IMR-90 (cell line): ENCODE results near the gene PPP6R3. TPM values are rescaled to one million over a fixed set of nuclear protein-coding genes. Genes with fewer than 3 reads are reported as not detected.

Experiments
- ATAC-seq: fragments of 200-7000 bp; cut with Tn5 transposase; 2 replicates; pipeline ENCODE4 v1.9.1; 2020; ENCODE audit warnings: low read depth, mild to moderate bottlenecking, moderate library complexity
- BruUV-seq: library from RNA; stranded (reverse); fragments of 400-500 nt; replicated peaks from 2 replicates; lab custom pipeline; 2021; lab: Mats Ljungman, UMichigan
- CTCF ChIA-PET: fragments of 300-600 bp; formaldehyde crosslinking; extraction: SDS; loops from one replicate; lab custom pipeline; 2021; ENCODE audit warnings: antibody characterized with exemption; lab: Yijun Ruan, JAX
- POLR2A ChIA-PET: fragments of 300-600 bp; sonication (Branson Sonifier 250); formaldehyde crosslinking; loops from one replicate; lab custom pipeline; 2022; ENCODE audit warnings: antibody characterized with exemption; ENCODE audit not compliant: unreplicated experiment; lab: Charles Lee
- DNase-seq: peaks from one replicate; pipeline ENCODE4 v3.0.0; 2013
- H2AFZ ChIP-seq: replicated peaks from 2 replicates; pipeline ENCODE3; 2013; ENCODE audit warnings: low read length, mild to moderate bottlenecking; ENCODE audit not compliant: poor library complexity
- H2AK5ac ChIP-seq: 2 replicates; pipeline ENCODE4 v1.6.1; 2013; ENCODE audit warnings: low read depth, low read length, inconsistent platforms
- H2AK9ac ChIP-seq: replicated peaks from 2 replicates; pipeline ENCODE3; 2013; ENCODE audit warnings: mild to moderate bottlenecking, low read depth, low read length, moderate library complexity; ENCODE audit not compliant: poor library complexity
- H2BK120ac ChIP-seq: 2 replicates; pipeline ENCODE4 v1.6.1; 2013; ENCODE audit warnings: low read depth, low read length, inconsistent platforms
- H2BK15ac ChIP-seq: 3 replicates; pipeline ENCODE4 v1.6.1; 2013; ENCODE audit warnings: low read depth, low read length, inconsistent platforms
- H2BK20ac ChIP-seq: 2 replicates; pipeline ENCODE4 v1.6.1; 2013; ENCODE audit warnings: low read depth, mild to moderate bottlenecking, inconsistent platforms, low read length, moderate library complexity
- H2BK5ac ChIP-seq: 2 replicates; pipeline ENCODE4 v1.6.1; 2013; ENCODE audit warnings: mild to moderate bottlenecking, low read depth, low read length, inconsistent platforms; ENCODE audit not compliant: poor library complexity, severe bottlenecking
- H3K14ac ChIP-seq: replicated peaks from 2 replicates; pipeline ENCODE4 v1.6.1; 2013; ENCODE audit warnings: low read depth, low read length, inconsistent platforms
- H3K18ac ChIP-seq: 2 replicates; pipeline ENCODE4 v1.6.1; 2013; ENCODE audit warnings: low read depth, low read length, control low read depth
- H3K23ac ChIP-seq: 2 replicates; pipeline ENCODE4 v1.6.1; 2013; ENCODE audit warnings: low read depth, low read length, inconsistent platforms
- H3K27ac ChIP-seq: 2 replicates; pipeline ENCODE4 v1.5.1; 2013; ENCODE audit warnings: mild to moderate bottlenecking, control low read depth, low read length; ENCODE audit not compliant: insufficient read depth
- H3K27me3 ChIP-seq: 2 replicates; pipeline ENCODE4 v1.6.1; 2013; ENCODE audit warnings: low read length; ENCODE audit not compliant: control insufficient read depth, insufficient read depth
- H3K36me3 ChIP-seq: 2 replicates; pipeline ENCODE4 v1.6.1; 2013; ENCODE audit warnings: low read length, mixed read lengths; ENCODE audit not compliant: control insufficient read depth, insufficient read depth
- H3K4ac ChIP-seq: 2 replicates; pipeline ENCODE4 v1.6.1; 2013; ENCODE audit warnings: low read depth, low read length, inconsistent platforms
- H3K4me1 ChIP-seq: 2 replicates; pipeline ENCODE4 v1.6.1; 2013; ENCODE audit warnings: low read length, mixed read lengths; ENCODE audit not compliant: control insufficient read depth, insufficient read depth
- H3K4me2 ChIP-seq: 2 replicates; pipeline ENCODE4 v1.6.1; 2013; ENCODE audit warnings: low read depth, mild to moderate bottlenecking, control low read depth, low read length, moderate library complexity
- H3K4me3 ChIP-seq: 2 replicates; pipeline ENCODE4 v1.5.1; 2013; ENCODE audit warnings: low read depth, mild to moderate bottlenecking, control low read depth, low read length, moderate library complexity; ENCODE audit not compliant: insufficient read depth
- H3K56ac ChIP-seq: 2 replicates; pipeline ENCODE4 v1.6.1; 2013; ENCODE audit warnings: low read length, inconsistent platforms; ENCODE audit not compliant: insufficient read depth; ENCODE audit errors: extremely low read depth
- H3K79me1 ChIP-seq, 2 experiments: 2 replicates each; pipeline ENCODE4 v1.6.1; 2013; ENCODE audit warnings: low read length in 2 of 2, inconsistent platforms in 1 of 2, low read depth in 1 of 2
- H3K9ac ChIP-seq: 2 replicates; pipeline ENCODE4 v1.6.1; 2013; ENCODE audit warnings: low read depth, low read length, control low read depth
- H3K9me1 ChIP-seq: 2 replicates; pipeline ENCODE4 v1.6.1; 2013; ENCODE audit warnings: low read length, inconsistent platforms; ENCODE audit not compliant: insufficient read depth
- H3K9me3 ChIP-seq: 2 replicates; pipeline ENCODE4 v1.6.1; 2013; ENCODE audit warnings: low read length; ENCODE audit not compliant: control insufficient read depth, insufficient read depth
- H4K20me1 ChIP-seq: 2 replicates; pipeline ENCODE4 v1.6.1; 2013; ENCODE audit warnings: low read length, inconsistent platforms; ENCODE audit not compliant: insufficient read depth
- H4K5ac ChIP-seq: 2 replicates; pipeline ENCODE4 v1.6.1; 2013; ENCODE audit warnings: mild to moderate bottlenecking, low read depth, low read length, control low read depth
- H4K8ac ChIP-seq, 2 experiments: 2 replicates each; pipeline ENCODE4 v1.6.1; 2013; ENCODE audit warnings: low read depth in 2 of 2, low read length in 2 of 2, control low read depth in 1 of 2, inconsistent platforms in 1 of 2
- H4K91ac ChIP-seq: 2 replicates; pipeline ENCODE4 v1.6.1; 2013; ENCODE audit warnings: low read depth, low read length, inconsistent platforms; ENCODE audit not compliant: insufficient read depth
- FOS ChIP-seq: fragments of 150-350 bp; IDR thresholded peaks from 2 replicates; pipeline ENCODE4 v1.6.1; 2016; ENCODE audit warnings: low read depth, low read length
- MAFK ChIP-seq: IDR thresholded peaks from 2 replicates; pipeline ENCODE4 v1.6.1; 2012; ENCODE audit warnings: low read depth, low read length, improper control_type of control experiment
- WGBS, 2 experiments: methylation state at CpG; one replicate each; pipeline versions ENCODE4 v1.1.5 to v1.1.7; 2013; ENCODE audit warnings: missing lambda C conversion rate in 2 of 2; ENCODE audit not compliant: insufficient read length in 1 of 2; ENCODE audit errors: extremely low coverage in 2 of 2; 5-methylcytosine and 5-hydroxymethylcytosine counted together
- dilution Hi-C: fragments of 300-500 bp; cut with HindIII; formaldehyde crosslinking; loops from one replicate; pipeline ENCODE4 v1.14.3; 2018; ENCODE audit warnings: low sequenced_read_pairs; ENCODE audit not compliant: unreplicated experiment
- in situ Hi-C: fragments of 300-500 bp; cut with MboI; formaldehyde crosslinking; loops from 3 replicates; pipeline ENCODE4 v1.14.3; 2019; ENCODE audit warnings: low sequenced_read_pairs, inconsistent platforms, mixed read lengths
- intact Hi-C: fragments of 100-400 bp; cut with micrococcal nuclease; formaldehyde crosslinking; loops from 2 replicates; pipeline ENCODE4 v1.10.0; 2022
- polyA plus RNA-seq, 3 experiments: library from polyadenylated mRNA; depleted of rRNA; stranded (reverse); fragments of >200 nt; gene quantifications; 2 replicates each; pipeline ENCODE4 v1.2.3, GENCODE V29; 2012; ENCODE audit warnings: low replicate concordance in 1 of 3
- total RNA-seq: library from RNA; depleted of rRNA; stranded (reverse); fragments of >200 nt; gene quantifications from 2 replicates; pipeline ENCODE4 v1.2.3, GENCODE V29; 2012

PPP6R3 gene
- total and polyA plus RNA-seq, 2 of the 4 experiments (the other 2 are of a cell fraction), result 29.0 to 123 TPM

- in situ Hi-C loops (no loop called here), dilution Hi-C loops (no loop called here), intact Hi-C loops (no loop called here)
- Histone ChIP-seq H3K23ac (no peak overlapping the region), H3K4ac (no peak overlapping the region), H2BK120ac (no peak overlapping the region), H3K56ac (no peak overlapping the region), H3K36me3 (peaks cover 33% of the 10 kb centered on the region), H2AFZ (no peak overlapping the region), H3K4me3 (no peak overlapping the region), H4K20me1 (peaks cover 23% of the 10 kb centered on the region), H3K14ac (no peak overlapping the region), H3K9me3 (no peaks in the 10 kb centered on the region), H3K18ac (no peak overlapping the region), H3K4me2 (no peak overlapping the region), H3K27me3 (no peaks in the 10 kb centered on the region), H4K8ac (no peak overlapping the region), H2BK5ac (no peak overlapping the region), H3K4me1 (peaks cover 7% of the 10 kb centered on the region), H3K9ac (no peak overlapping the region), H2BK20ac (no peak overlapping the region), H2BK15ac (no peak overlapping the region), H4K91ac (no peak overlapping the region), H2AK5ac (no peak overlapping the region), H4K5ac (no peak overlapping the region), H3K79me1 (peaks cover 28 to 67% of the 10 kb centered on the region in 2 experiments), H3K27ac (no peak overlapping the region), H2AK9ac (no peak overlapping the region), H3K9me1 (peaks cover 18% of the 10 kb centered on the region)
- DNase-seq (peak; percentile 6), ATAC-seq (no peak)
- no TSS peak for BruUV-seq
- ChIA-PET POLR2A (no interaction called here), CTCF (interaction anchor here (0.6 to 1.5 kb wide), 2 partner anchors 13 to 386 kb away, joined by 4 read pairs; no protein-coding TSS in a partner anchor)
- no peak for TF ChIP-seq FOS
- peak; percentile 64 for TF ChIP-seq MAFK
- 91% methylated on average over 2 of the region's 6 CpGs; no CpG with 5 or more reads in 1 of the 2 experiments for WGBS, 2 experiments
Observed at GRCh38 chr11:68584991-68585524, 124.5 kb downstream of the PPP6R3 start.
